SU-DHL-6 (cell line): Measurements from ENCODE around the gene CHAT.

ENCODE experiments used
- CTCF ChIP-seq: fragments of 200-600 bp; sonication (generic); IDR thresholded peaks from one replicate; pipeline ENCODE4 v1.5.1; 2017; ENCODE audit warnings: antibody characterized with exemption, mild to moderate bottlenecking, low read length, moderate library complexity; ENCODE audit not compliant: insufficient read depth, poor library complexity, severe bottlenecking
- EZH2phosphoT487 ChIP-seq: fragments of 200-600 bp; sonication (generic), shearing (Covaris generic); conservative IDR thresholded peaks from 2 replicates; pipeline ENCODE4 v1.6.1; 2018; ENCODE audit warnings: mild to moderate bottlenecking, antibody characterized with exemption, low read length, moderate library complexity, mixed read lengths

GRCh38 chr10:49599546-49599945 lies 14.3 kb upstream of the CHAT start:
- no peak for TF ChIP-seq EZH2phosphoT487
- TF ChIP-seq CTCF: no peak
